Measurements from ENCODE around the gene STK17B.
A peak's percentile ranks its signal among the peaks of the same experiment; 100 is the strongest.

STK17B gene

GRCh38 chr2:196159221-196159892 lies 12.0 kb downstream of the STK17B start:
- no peak for DNase-seq (ENCODE audit: low read depth in 2 of 3, low spot score in 2 of 3)

GRCh38 chr2:196155575-196155974 lies 15.8 kb downstream of the STK17B start:
- DNase-seq (ENCODE audit: low read depth in 2 of 3, low spot score in 2 of 3) = no peak

GRCh38 chr2:196153480-196153879 lies 17.9 kb downstream of the STK17B start:
- no peak for DNase-seq (ENCODE audit: low read depth in 2 of 3, low spot score in 2 of 3)

GRCh38 chr2:196149948-196150347 lies 21.4 kb downstream of the STK17B start:
- DNase-seq (ENCODE audit: low read depth in 2 of 3, low spot score in 2 of 3) = no peak

GRCh38 chr2:196148736-196149135 lies 22.6 kb downstream of the STK17B start:
- no peak for DNase-seq (ENCODE audit: low read depth in 2 of 3, low spot score in 2 of 3)

- DNase-seq (ENCODE audit: low read depth in 2 of 3, low spot score in 2 of 3) = no peak
These were observed 26.1 kb downstream of the STK17B start for GRCh38 chr2:196145256-196145655.

GRCh38 chr2:196144513-196145126 lies 26.8 kb downstream of the STK17B start:
- DNase-seq (ENCODE audit: low read depth in 2 of 3, low spot score in 2 of 3) = no peak

- DNase-seq (ENCODE audit: low read depth in 2 of 3, low spot score in 2 of 3) = no peak
These were observed 27.6 kb downstream of the STK17B start for GRCh38 chr2:196143730-196144131.

GRCh38 chr2:196142825-196143224 lies 28.6 kb downstream of the STK17B start:
- no peak for DNase-seq (ENCODE audit: low read depth in 2 of 3, low spot score in 2 of 3)

- DNase-seq (ENCODE audit: low read depth in 2 of 3, low spot score in 2 of 3) = no peak
These were observed 31.2 kb downstream of the STK17B start for GRCh38 chr2:196140213-196140612.

- DNase-seq (ENCODE audit: low read depth in 2 of 3, low spot score in 2 of 3) = no peak
These were observed 34.1 kb downstream of the STK17B start for GRCh38 chr2:196137271-196137670.

GRCh38 chr2:196136151-196136550 lies 35.2 kb downstream of the STK17B start:
- DNase-seq (ENCODE audit: low read depth in 2 of 3, low spot score in 2 of 3) = no peak

- DNase-seq (ENCODE audit: low read depth in 2 of 3, low spot score in 2 of 3) = peak in 1 of 3 experiments; percentile 41
These were observed 39.1 kb downstream of the STK17B start for GRCh38 chr2:196131949-196132925.

- DNase-seq (ENCODE audit: low read depth in 2 of 3, low spot score in 2 of 3) = peak in 1 of 3 experiments; percentile 55
These were observed 39.9 kb downstream of the STK17B start for GRCh38 chr2:196131384-196131937.

- no peak for DNase-seq (ENCODE audit: low read depth in 2 of 3, low spot score in 2 of 3)
These were observed 41.1 kb downstream of the STK17B start for GRCh38 chr2:196130039-196130825.

GRCh38 chr2:196128749-196129148 lies 42.6 kb downstream of the STK17B start:
- DNase-seq (ENCODE audit: low read depth in 2 of 3, low spot score in 2 of 3) = no peak

GRCh38 chr2:196125596-196125995 lies 45.8 kb downstream of the STK17B start:
- no peak for DNase-seq (ENCODE audit: low read depth in 2 of 3, low spot score in 2 of 3)

- no peak for DNase-seq (ENCODE audit: low read depth in 2 of 3, low spot score in 2 of 3)
These were observed 47.6 kb downstream of the STK17B start for GRCh38 chr2:196123679-196124373.

- no peak for DNase-seq (ENCODE audit: low read depth in 2 of 3, low spot score in 2 of 3)
These were observed 51.5 kb downstream of the STK17B start for GRCh38 chr2:196119926-196120325.

GRCh38 chr2:196117214-196117705 lies 54.1 kb downstream of the STK17B start:
- DNase-seq (ENCODE audit: low read depth in 2 of 3, low spot score in 2 of 3) = no peak

Data from activated CD8-positive, alpha-beta memory T cell treated with anti-CD3 and anti-CD28 coated beads for 48 hours (primary cell).